Ascending aorta (tissue), 2 donors: Measurements from ENCODE around the gene GNAQ. TPM values are rescaled to one million over a fixed set of nuclear protein-coding genes. Genes with fewer than 3 reads are reported as not detected.

ENCODE experiments used
- DNase-seq, 2 donors: peaks; one replicate each; pipeline ENCODE4 v3.0.0-alpha.2; 2019; ENCODE audit warnings: low spot score in 2 of 2
- H3K27ac ChIP-seq, 2 donors: fragments of 200-600 bp; sonication (generic); one replicate each; pipeline ENCODE4 v1.5.1; 2016 to 2017; ENCODE audit warnings: mild to moderate bottlenecking in 1 of 2
- H3K27me3 ChIP-seq: fragments of 200-600 bp; sonication (generic); one replicate; pipeline ENCODE4 v1.5.1; 2017
- H3K36me3 ChIP-seq, 2 donors: fragments of 200-600 bp; sonication (generic); one replicate each; pipeline ENCODE4 v1.5.1; 2016
- H3K4me1 ChIP-seq, 2 donors: fragments of 200-600 bp; sonication (generic); one replicate each; pipeline ENCODE4 v1.5.1; 2016 to 2017; ENCODE audit warnings: mild to moderate bottlenecking in 1 of 2
- H3K4me3 ChIP-seq, 2 donors: fragments of 200-600 bp; sonication (generic); one replicate each; pipeline ENCODE4 v1.5.1; 2016 to 2017; ENCODE audit warnings: mild to moderate bottlenecking in 1 of 2
- H3K9me3 ChIP-seq, 2 donors: fragments of 200-600 bp; sonication (generic); one replicate each; pipeline ENCODE4 v1.5.1; 2016
- intact Hi-C: fragments of 100-400 bp; cut with DNase I; formaldehyde crosslinking; loops from one replicate; pipeline ENCODE4 v1.15.1; 2023
- total RNA-seq: library from RNA; depleted of rRNA; stranded (reverse); fragments of >200 nt; gene quantifications from one replicate; pipeline ENCODE4 v1.1.0, GENCODE V29; 2016
- TF ChIP-seq, protein P1 (sequence below), 3 experiments: fragments of 200-600 bp in 2 of 3; fragments of 450-650 bp in 1 of 3; sonication (generic) in 2 of 3; IDR thresholded peaks; one replicate each; pipeline ENCODE4 v1.5.1; 2016 to 2019; ENCODE audit warnings: antibody characterized with exemption in 3 of 3, mild to moderate bottlenecking in 1 of 3, moderate library complexity in 1 of 3

The GNAQ gene
- total RNA-seq, 1 donor from 2014 or later: 29.2 TPM

DNA sequence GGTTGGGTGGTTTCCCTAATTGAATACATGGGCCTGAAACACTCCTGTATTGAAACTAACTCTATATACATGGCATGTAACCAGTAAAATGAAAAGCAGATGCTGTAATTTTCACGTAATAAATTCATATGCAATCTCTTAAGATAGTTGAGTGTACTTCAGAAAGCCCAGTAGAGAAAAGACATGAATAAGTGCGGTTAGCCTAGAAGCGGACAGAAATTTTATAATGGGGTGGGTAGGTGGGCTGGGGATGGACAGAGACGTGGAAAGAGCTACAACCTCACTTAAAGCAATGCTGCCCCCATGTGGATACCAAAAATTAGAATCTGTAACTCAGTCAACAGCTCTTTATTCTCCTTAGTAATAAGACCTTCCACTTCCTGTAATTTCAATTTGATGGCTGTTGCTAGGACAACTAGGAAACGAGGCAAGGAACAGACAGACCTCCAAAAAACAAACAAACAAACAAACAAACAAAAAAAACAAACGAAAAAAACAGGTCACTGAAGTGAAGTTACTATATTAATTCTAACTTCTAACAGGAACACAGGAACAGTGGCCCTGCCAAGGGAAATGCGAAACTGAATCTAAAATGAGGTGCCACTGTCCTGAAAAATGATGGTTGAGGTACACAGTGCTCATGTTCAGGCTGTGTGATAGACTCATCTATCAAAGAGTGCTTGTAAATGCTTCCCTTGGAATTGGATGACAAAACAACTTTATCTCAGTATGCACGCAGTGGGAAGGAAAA, 280.1 kb downstream of the GNAQ start:
- H3K27ac ChIP-seq: peak overlapping the region; percentile 41 to 43
- intact Hi-C loops: loop anchor here (2.0 to 5.0 kb wide), 4 partner anchors 45 to 319 kb away; no protein-coding TSS in a partner anchor
- H3K4me1 ChIP-seq: peaks cover 4 to 8% of the 10 kb centered on the region in 2 donors
- H3K36me3 ChIP-seq: no peaks in the 10 kb centered on the region
- no peak for DNase-seq
- no peaks in the 10 kb centered on the region for H3K9me3 ChIP-seq
- TF ChIP-seq, protein P1, sequence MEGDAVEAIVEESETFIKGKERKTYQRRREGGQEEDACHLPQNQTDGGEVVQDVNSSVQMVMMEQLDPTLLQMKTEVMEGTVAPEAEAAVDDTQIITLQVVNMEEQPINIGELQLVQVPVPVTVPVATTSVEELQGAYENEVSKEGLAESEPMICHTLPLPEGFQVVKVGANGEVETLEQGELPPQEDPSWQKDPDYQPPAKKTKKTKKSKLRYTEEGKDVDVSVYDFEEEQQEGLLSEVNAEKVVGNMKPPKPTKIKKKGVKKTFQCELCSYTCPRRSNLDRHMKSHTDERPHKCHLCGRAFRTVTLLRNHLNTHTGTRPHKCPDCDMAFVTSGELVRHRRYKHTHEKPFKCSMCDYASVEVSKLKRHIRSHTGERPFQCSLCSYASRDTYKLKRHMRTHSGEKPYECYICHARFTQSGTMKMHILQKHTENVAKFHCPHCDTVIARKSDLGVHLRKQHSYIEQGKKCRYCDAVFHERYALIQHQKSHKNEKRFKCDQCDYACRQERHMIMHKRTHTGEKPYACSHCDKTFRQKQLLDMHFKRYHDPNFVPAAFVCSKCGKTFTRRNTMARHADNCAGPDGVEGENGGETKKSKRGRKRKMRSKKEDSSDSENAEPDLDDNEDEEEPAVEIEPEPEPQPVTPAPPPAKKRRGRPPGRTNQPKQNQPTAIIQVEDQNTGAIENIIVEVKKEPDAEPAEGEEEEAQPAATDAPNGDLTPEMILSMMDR (IDR thresholded peaks at IDR 0.05): peak; percentile 35 to 60 (median 42)
- no peaks in the 10 kb centered on the region for H3K27me3 ChIP-seq
- H3K4me3 ChIP-seq: no peak overlapping the region

DNA sequence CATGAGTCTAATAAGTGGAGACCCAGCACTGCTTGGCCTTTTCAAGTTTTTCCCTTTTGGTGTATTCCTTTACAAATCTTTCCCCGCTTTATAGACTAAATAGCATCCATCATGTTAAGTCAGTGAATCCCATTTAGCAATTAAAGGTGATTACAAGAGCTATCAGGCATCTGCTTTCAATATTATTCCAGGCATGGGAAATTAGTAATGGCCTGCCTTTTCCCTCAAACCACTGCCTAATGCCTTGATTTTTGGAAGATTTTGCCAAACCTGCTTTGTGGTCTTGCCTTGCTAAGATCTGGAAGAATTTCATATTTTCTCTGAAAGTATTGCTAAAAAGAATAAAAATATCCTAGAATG, 280.6 kb downstream of the GNAQ start:
- intact Hi-C loops: loop anchor here (2.0 to 5.0 kb wide), 4 partner anchors 44 to 319 kb away; no protein-coding TSS in a partner anchor
- Histone ChIP-seq H3K9me3 (no peaks in the 10 kb centered on the region), H3K36me3 (no peaks in the 10 kb centered on the region), H3K27ac (no peak overlapping the region), H3K27me3 (no peaks in the 10 kb centered on the region), H3K4me3 (no peak overlapping the region), H3K4me1 (peaks cover 4 to 8% of the 10 kb centered on the region in 2 donors)
- DNase-seq: no peak
- TF ChIP-seq, protein P1 (IDR thresholded peaks at IDR 0.05): no peak

DNA sequence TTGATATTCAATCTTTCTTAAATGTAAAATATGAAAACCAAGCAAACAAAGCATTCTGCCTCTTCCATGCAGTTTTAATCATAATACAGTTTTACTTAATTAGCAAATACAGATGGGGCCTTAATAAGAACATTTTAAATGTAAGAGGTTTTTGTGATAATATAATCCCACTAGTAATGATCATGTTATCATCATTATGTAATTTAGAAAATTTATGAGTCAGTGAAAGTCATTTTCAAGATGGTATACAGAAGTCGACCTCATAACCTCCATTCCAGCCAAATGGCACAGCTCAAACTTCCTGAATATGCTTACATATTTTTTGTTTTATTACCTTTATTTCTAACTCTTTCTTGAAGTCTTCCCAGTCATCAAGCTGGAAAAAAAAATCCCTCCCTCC, 281.3 kb downstream of the GNAQ start:
- Histone ChIP-seq H3K36me3 (no peaks in the 10 kb centered on the region), H3K4me3 (no peak overlapping the region), H3K27ac (no peak overlapping the region), H3K27me3 (no peaks in the 10 kb centered on the region), H3K9me3 (no peaks in the 10 kb centered on the region), H3K4me1 (peaks cover 4 to 8% of the 10 kb centered on the region in 2 donors)
- intact Hi-C loops: loop anchor here (2.0 to 5.0 kb wide), 4 partner anchors 43 to 318 kb away; no protein-coding TSS in a partner anchor
- no peak for DNase-seq
- TF ChIP-seq, protein P1 (IDR thresholded peaks at IDR 0.05): no peak

DNA sequence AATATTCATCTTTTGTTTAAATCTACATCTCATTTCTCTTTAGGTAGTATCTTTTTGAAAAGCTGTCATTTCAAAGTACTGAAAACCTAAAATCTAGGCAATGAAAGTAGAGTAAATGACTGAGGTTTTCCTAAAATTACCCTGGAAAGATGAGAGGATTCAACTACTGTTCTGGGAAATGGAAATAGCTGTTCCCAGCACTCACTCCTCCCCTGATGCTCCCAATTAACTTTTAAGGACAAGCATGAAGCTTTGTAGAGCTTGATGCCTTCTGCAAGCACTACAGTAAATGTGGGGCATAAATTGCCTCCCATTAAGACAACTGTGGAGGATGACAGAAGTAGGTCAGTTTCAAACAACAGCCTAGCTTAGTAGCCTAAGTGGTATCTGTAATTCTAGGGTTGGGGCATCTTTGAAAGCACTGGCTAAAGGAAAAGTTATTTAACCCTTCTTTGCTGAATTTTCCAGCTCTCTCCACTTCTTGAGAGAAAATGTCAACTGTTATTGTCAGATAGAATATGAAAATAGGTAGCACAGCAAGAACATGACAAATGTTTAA, 283.3 kb downstream of the GNAQ start:
- TF ChIP-seq, protein P1 (IDR thresholded peaks at IDR 0.05): no peak
- H3K36me3 ChIP-seq: no peaks in the 10 kb centered on the region
- no peak overlapping the region for H3K4me3 ChIP-seq
- no peaks in the 10 kb centered on the region for H3K9me3 ChIP-seq
- H3K27me3 ChIP-seq: no peaks in the 10 kb centered on the region
- no peak for DNase-seq
- intact Hi-C loops: no loop called here
- H3K4me1 ChIP-seq: peaks cover 4 to 8% of the 10 kb centered on the region in 2 donors
- no peak overlapping the region for H3K27ac ChIP-seq

DNA sequence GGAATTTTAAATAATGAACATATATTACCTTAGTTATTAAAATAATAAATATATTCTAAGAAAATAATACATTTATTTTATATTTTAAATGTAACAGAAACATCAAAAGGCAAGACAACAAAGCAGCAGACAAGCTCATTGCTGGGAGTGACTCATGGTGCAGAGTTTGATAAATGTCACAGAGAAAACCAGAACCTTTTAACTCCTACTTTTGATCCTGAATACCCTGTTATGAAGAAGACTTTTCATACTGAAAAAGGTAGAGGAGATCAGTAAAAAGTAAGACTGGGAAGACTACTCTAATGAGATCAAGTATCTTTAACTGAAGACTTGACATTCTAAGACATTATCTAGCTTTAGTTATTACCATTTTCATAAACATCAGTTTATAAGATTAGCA, 284.4 kb downstream of the GNAQ start:
- intact Hi-C loops: no loop called here
- Histone ChIP-seq H3K36me3 (no peaks in the 10 kb centered on the region), H3K9me3 (no peaks in the 10 kb centered on the region), H3K27me3 (no peaks in the 10 kb centered on the region), H3K4me3 (no peak overlapping the region), H3K4me1 (peaks cover 1 to 7% of the 10 kb centered on the region in 2 donors), H3K27ac (no peak overlapping the region)
- DNase-seq: no peak
- TF ChIP-seq, protein P1 (IDR thresholded peaks at IDR 0.05): no peak
